Esophagus muscularis mucosa (tissue), 4 donors: Measurements from ENCODE around the gene SERINC2.

ENCODE experiments used
- CTCF ChIP-seq, 3 experiments: fragments of 200-600 bp in 2 of 3; fragments of 450-650 bp in 1 of 3; sonication (generic) in 2 of 3; IDR thresholded peaks; one replicate each; pipeline ENCODE4 v1.5.1; 2017 to 2019; ENCODE audit warnings: antibody characterized with exemption in 3 of 3, mild to moderate bottlenecking in 2 of 3, moderate library complexity in 1 of 3
- EP300 ChIP-seq: sonication (generic); formaldehyde crosslinking; IDR thresholded peaks from one replicate; pipeline ENCODE4 v1.6.1; 2017; ENCODE audit warnings: antibody characterized with exemption
- POLR2A ChIP-seq: fragments of 450-650 bp; IDR thresholded peaks from one replicate; pipeline ENCODE4 v1.6.1; 2017; ENCODE audit warnings: antibody characterized with exemption, moderate library complexity, mild to moderate bottlenecking, low read depth
- POLR2AphosphoS5 ChIP-seq, 2 donors: sonication (generic); formaldehyde crosslinking; IDR thresholded peaks; one replicate each; pipeline ENCODE4 v1.6.1; 2017; ENCODE audit warnings: antibody characterized with exemption in 2 of 2

- no peak for TF ChIP-seq EP300
- no peak for TF ChIP-seq CTCF (IDR thresholded peaks at IDR 0.05)
- no peak for TF ChIP-seq POLR2AphosphoS5 (IDR thresholded peaks at IDR 0.05)
- no peak for TF ChIP-seq POLR2A
Measured at GRCh38 chr1:31444725-31445448, 31.9 kb downstream of the SERINC2 start.
